Activated CD4-positive, alpha-beta T cell treated with anti-CD3 and anti-CD28 coated beads, Interleukin-2, amount 50 U/mL, for 48 hours (primary cell): ENCODE data around the gene EXOC5.
"Not testable (repeated sequence)": the region's sequence is repeated elsewhere in the genome, so short reads cannot be mapped to it uniquely, and the experiment has no call there.

ENCODE experiments used
- DNase-seq, 2 experiments: peaks; one replicate each; pipeline ENCODE4 v3.0.0-alpha.2; 2020

EXOC5 gene

GRCh38 chr14:57268161-57269069, at the start of gene EXOC5, which contains the start of gene AP5M1:
Gene EXOC5, minus strand, starts transcription at chr14:57268905. Its CDS starts 257 bp downstream, at chr14:57268648.
Gene AP5M1, plus strand, starts transcription at chr14:57268971. Its CDS starts 344 bp downstream, at chr14:57269315.
- DNase-seq, result peak; percentile 91 to 93

- peak; percentile 71 to 75 for DNase-seq
These were observed 48.6 kb upstream of the EXOC5 start for GRCh38 chr14:57317248-57317833.

- DNase-seq, result no peak
These were observed 45.8 kb upstream of the EXOC5 start for GRCh38 chr14:57314396-57315089.

GRCh38 chr14:57302883-57303282, 34.2 kb upstream of the EXOC5 start:
- no peak for DNase-seq

GRCh38 chr14:57299511-57299910, 30.8 kb upstream of the EXOC5 start:
- no peak for DNase-seq

GRCh38 chr14:57297852-57298251, 29.1 kb upstream of the EXOC5 start:
- DNase-seq, result no peak

GRCh38 chr14:57295239-57295638, 26.5 kb upstream of the EXOC5 start:
- no peak for DNase-seq

- DNase-seq, result no peak
These were observed 25.4 kb upstream of the EXOC5 start for GRCh38 chr14:57293866-57294837.

- no peak for DNase-seq
These were observed 23.3 kb upstream of the EXOC5 start for GRCh38 chr14:57291692-57292647.

- no peak for DNase-seq
These were observed 22.0 kb upstream of the EXOC5 start for GRCh38 chr14:57290751-57291150.

GRCh38 chr14:57287745-57288144, 19.0 kb upstream of the EXOC5 start:
- DNase-seq, result no peak

GRCh38 chr14:57277062-57277461, 8.4 kb upstream of the EXOC5 start:
- DNase-seq, result no peak

- DNase-seq, result no peak
These were observed 6.4 kb upstream of the EXOC5 start for GRCh38 chr14:57275023-57275664.

GRCh38 chr14:57274551-57274950, 5.8 kb upstream of the EXOC5 start:
- DNase-seq, result no peak

GRCh38 chr14:57273236-57273635, 4.5 kb upstream of the EXOC5 start:
- no peak for DNase-seq

GRCh38 chr14:57266065-57266464, 2.6 kb downstream of the EXOC5 start:
- no peak for DNase-seq

- DNase-seq, result no peak
These were observed 6.6 kb downstream of the EXOC5 start for GRCh38 chr14:57262117-57262516.

- DNase-seq, result no peak
These were observed 7.1 kb downstream of the EXOC5 start for GRCh38 chr14:57261604-57262003.

GRCh38 chr14:57259672-57260071, 9.0 kb downstream of the EXOC5 start:
- DNase-seq, result no peak

- not testable (repeated sequence) for DNase-seq
These were observed 10.5 kb downstream of the EXOC5 start for GRCh38 chr14:57258221-57258620.

GRCh38 chr14:57254884-57255283, 13.8 kb downstream of the EXOC5 start:
- no peak for DNase-seq
